Measurements from ENCODE around the gene CNGB1. TPM values are rescaled to one million over a fixed set of nuclear protein-coding genes. Genes with fewer than 3 reads are reported as not detected.

Gene CNGB1
- total RNA-seq, 1 donor from 2014 or later, result not detected

- DNase-seq (ENCODE audit: low spot score), result no peak
- peaks cover 4% of the 10 kb centered on the region for H3K27me3 Mint-ChIP-seq (ENCODE audit: unreplicated experiment)
- H3K4me3 Mint-ChIP-seq (ENCODE audit: unreplicated experiment), result no peak overlapping the region
- H3K9me3 Mint-ChIP-seq (ENCODE audit: unreplicated experiment), result no peaks in the 10 kb centered on the region
- no peaks in the 10 kb centered on the region for H3K36me3 Mint-ChIP-seq (ENCODE audit: low read depth, unreplicated experiment)
- no peak for TF ChIP-seq CTCF (IDR thresholded peaks at IDR 0.05; ENCODE audit: unreplicated experiment)
- no peak overlapping the region for H3K27ac Mint-ChIP-seq (ENCODE audit: unreplicated experiment)
- H3K4me1 Mint-ChIP-seq (ENCODE audit: unreplicated experiment), result no peaks in the 10 kb centered on the region
Observed at GRCh38 chr16:57949013-57949412, 21.9 kb downstream of the CNGB1 start.

- peaks cover 3% of the 10 kb centered on the region for H3K27me3 Mint-ChIP-seq (ENCODE audit: unreplicated experiment)
- no peak overlapping the region for H3K27ac Mint-ChIP-seq (ENCODE audit: unreplicated experiment)
- H3K4me3 Mint-ChIP-seq (ENCODE audit: unreplicated experiment), result no peak overlapping the region
- H3K36me3 Mint-ChIP-seq (ENCODE audit: low read depth, unreplicated experiment), result no peaks in the 10 kb centered on the region
- no peak for TF ChIP-seq CTCF (IDR thresholded peaks at IDR 0.05; ENCODE audit: unreplicated experiment)
- H3K4me1 Mint-ChIP-seq (ENCODE audit: unreplicated experiment), result no peaks in the 10 kb centered on the region
- no peak for DNase-seq (ENCODE audit: low spot score)
- H3K9me3 Mint-ChIP-seq (ENCODE audit: unreplicated experiment), result no peaks in the 10 kb centered on the region
Observed at GRCh38 chr16:57948027-57948426, 22.9 kb downstream of the CNGB1 start.

GRCh38 chr16:57947261-57947660 lies 23.7 kb downstream of the CNGB1 start:
- H3K9me3 Mint-ChIP-seq (ENCODE audit: unreplicated experiment), result no peaks in the 10 kb centered on the region
- no peaks in the 10 kb centered on the region for H3K36me3 Mint-ChIP-seq (ENCODE audit: low read depth, unreplicated experiment)
- no peak overlapping the region for H3K27ac Mint-ChIP-seq (ENCODE audit: unreplicated experiment)
- peaks cover 3% of the 10 kb centered on the region for H3K27me3 Mint-ChIP-seq (ENCODE audit: unreplicated experiment)
- no peak for TF ChIP-seq CTCF (IDR thresholded peaks at IDR 0.05; ENCODE audit: unreplicated experiment)
- H3K4me3 Mint-ChIP-seq (ENCODE audit: unreplicated experiment), result no peak overlapping the region
- no peak for DNase-seq (ENCODE audit: low spot score)
- no peaks in the 10 kb centered on the region for H3K4me1 Mint-ChIP-seq (ENCODE audit: unreplicated experiment)

GRCh38 chr16:57946181-57946801 lies 24.6 kb downstream of the CNGB1 start:
- Mint-ChIP-seq H3K27ac (ENCODE audit: unreplicated experiment) (no peak overlapping the region), H3K27me3 (ENCODE audit: unreplicated experiment) (peaks cover 3% of the 10 kb centered on the region), H3K36me3 (ENCODE audit: low read depth, unreplicated experiment) (no peaks in the 10 kb centered on the region), H3K4me1 (ENCODE audit: unreplicated experiment) (no peaks in the 10 kb centered on the region), H3K9me3 (ENCODE audit: unreplicated experiment) (no peaks in the 10 kb centered on the region), H3K4me3 (ENCODE audit: unreplicated experiment) (no peak overlapping the region)
- no peak for DNase-seq (ENCODE audit: low spot score)
- no peak for TF ChIP-seq CTCF (IDR thresholded peaks at IDR 0.05; ENCODE audit: unreplicated experiment)

- Mint-ChIP-seq H3K36me3 (ENCODE audit: low read depth, unreplicated experiment) (no peaks in the 10 kb centered on the region), H3K27me3 (ENCODE audit: unreplicated experiment) (peaks cover 3% of the 10 kb centered on the region), H3K9me3 (ENCODE audit: unreplicated experiment) (no peaks in the 10 kb centered on the region), H3K27ac (ENCODE audit: unreplicated experiment) (no peak overlapping the region), H3K4me3 (ENCODE audit: unreplicated experiment) (no peak overlapping the region), H3K4me1 (ENCODE audit: unreplicated experiment) (no peaks in the 10 kb centered on the region)
- no peak for TF ChIP-seq CTCF (IDR thresholded peaks at IDR 0.05; ENCODE audit: unreplicated experiment)
- no peak for DNase-seq (ENCODE audit: low spot score)
Observed at GRCh38 chr16:57945740-57946138, 25.2 kb downstream of the CNGB1 start.
